Coronary artery (tissue), 2 donors: ENCODE data around the gene MOB1B.
"Not testable (repeated sequence)": the region's sequence is repeated elsewhere in the genome, so short reads cannot be mapped to it uniquely, and the experiment has no call there.

Experiments used
- DNase-seq: peaks from one replicate; pipeline ENCODE4 v3.0.0-alpha.2; 2017; ENCODE audit warnings: low spot score
- H3K27ac ChIP-seq, 2 donors: fragments of 200-600 bp; sonication (generic); one replicate each; pipeline ENCODE4 v1.5.1; 2016 to 2019
- H3K4me3 ChIP-seq: fragments of 200-600 bp; sonication (generic); 2 replicates; pipeline ENCODE4 v1.5.1; 2016; ENCODE audit warnings: mild to moderate bottlenecking, moderate library complexity
- TF ChIP-seq, protein P1 (sequence below): fragments of 200-600 bp; sonication (generic); IDR thresholded peaks from one replicate; pipeline ENCODE4 v1.5.1; 2019; ENCODE audit warnings: antibody characterized with exemption

Gene MOB1B

GRCh38 chr4:71025654-71026053, 123.5 kb downstream of the MOB1B start:
- Histone ChIP-seq H3K27ac (no peak overlapping the region), H3K4me3 (no peak overlapping the region)
- TF ChIP-seq, protein P1, sequence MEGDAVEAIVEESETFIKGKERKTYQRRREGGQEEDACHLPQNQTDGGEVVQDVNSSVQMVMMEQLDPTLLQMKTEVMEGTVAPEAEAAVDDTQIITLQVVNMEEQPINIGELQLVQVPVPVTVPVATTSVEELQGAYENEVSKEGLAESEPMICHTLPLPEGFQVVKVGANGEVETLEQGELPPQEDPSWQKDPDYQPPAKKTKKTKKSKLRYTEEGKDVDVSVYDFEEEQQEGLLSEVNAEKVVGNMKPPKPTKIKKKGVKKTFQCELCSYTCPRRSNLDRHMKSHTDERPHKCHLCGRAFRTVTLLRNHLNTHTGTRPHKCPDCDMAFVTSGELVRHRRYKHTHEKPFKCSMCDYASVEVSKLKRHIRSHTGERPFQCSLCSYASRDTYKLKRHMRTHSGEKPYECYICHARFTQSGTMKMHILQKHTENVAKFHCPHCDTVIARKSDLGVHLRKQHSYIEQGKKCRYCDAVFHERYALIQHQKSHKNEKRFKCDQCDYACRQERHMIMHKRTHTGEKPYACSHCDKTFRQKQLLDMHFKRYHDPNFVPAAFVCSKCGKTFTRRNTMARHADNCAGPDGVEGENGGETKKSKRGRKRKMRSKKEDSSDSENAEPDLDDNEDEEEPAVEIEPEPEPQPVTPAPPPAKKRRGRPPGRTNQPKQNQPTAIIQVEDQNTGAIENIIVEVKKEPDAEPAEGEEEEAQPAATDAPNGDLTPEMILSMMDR = no peak
- no peak for DNase-seq

- Histone ChIP-seq H3K27ac (no peak overlapping the region), H3K4me3 (no peak overlapping the region)
- TF ChIP-seq, protein P1 = no peak
- DNase-seq = no peak
These were observed 123.9 kb downstream of the MOB1B start for GRCh38 chr4:71026086-71026485.

DNA sequence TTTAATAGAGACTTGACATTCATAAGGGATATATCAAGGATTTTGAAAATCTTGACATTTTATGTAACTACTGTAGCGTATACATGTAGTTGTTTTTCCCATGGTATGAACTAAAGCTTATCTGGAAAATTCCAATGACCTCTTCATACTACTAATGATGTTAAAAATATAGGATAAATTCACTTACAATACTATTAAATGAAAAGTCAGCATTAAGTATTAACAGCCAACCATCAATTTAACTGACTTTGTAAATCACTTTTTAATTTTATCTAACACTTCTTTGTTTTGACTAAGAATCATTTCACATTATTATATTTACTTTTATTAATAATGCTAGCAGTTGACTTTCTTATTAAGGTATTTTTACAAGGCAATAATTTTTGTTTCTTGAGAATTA, 125.4 kb downstream of the MOB1B start:
- TF ChIP-seq, protein P1 = no peak
- DNase-seq = no peak
- Histone ChIP-seq H3K4me3 (no peak overlapping the region), H3K27ac (no peak overlapping the region)

DNA sequence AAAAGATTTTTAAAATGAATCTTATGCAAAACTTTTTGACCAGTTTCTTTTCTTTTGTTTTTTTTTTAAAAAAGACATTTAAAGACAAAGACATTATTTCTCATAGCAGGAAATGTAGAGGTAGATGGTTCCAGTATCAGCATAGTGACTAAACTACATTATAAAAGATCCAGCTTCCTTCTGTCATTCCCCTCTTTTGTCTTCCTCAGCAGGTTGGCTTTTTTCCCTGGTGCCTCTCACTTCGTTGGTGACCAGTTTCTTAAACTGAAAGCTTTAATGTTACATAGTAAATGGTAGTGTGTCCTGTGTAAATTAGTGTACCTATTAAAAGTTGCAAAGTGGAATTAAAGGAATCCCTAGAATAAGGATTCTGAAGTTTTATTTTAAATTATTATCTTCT, 127.3 kb downstream of the MOB1B start:
- Histone ChIP-seq H3K4me3 (no peak overlapping the region), H3K27ac (no peak overlapping the region)
- no peak for DNase-seq
- TF ChIP-seq, protein P1 = no peak

DNA sequence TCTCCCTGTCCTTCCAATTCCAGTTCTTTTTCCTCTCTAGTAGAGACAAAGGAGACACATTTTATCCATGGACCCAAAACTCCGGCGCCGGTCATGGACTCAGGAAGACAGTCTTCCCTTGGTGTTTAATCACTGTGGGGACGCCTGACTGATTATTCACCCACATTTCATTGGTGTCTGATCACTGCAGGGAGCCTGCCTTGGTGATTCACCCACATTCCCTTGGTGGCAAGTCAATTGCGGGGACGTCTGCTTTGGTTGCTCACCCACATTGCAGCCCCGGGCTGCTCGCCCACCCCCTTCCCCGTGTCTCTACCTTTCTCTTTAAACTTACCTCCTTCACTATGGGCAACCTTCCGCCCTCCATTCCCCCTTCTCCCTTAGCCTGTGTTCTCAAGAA, 129.9 kb downstream of the MOB1B start:
- H3K27ac ChIP-seq, H3K4me3 ChIP-seq, DNase-seq: not testable (repeated sequence)
